ENCODE measurements around the gene PHF3.

Gene PHF3

GRCh38 chr6:63663147-63663955 lies 27.7 kb downstream of the PHF3 start:
- TF ChIP-seq CTCF (IDR thresholded peaks at IDR 0.05; ENCODE audit: low read depth, low read length, missing control alignments) = no peak
- DNase-seq (ENCODE audit: low read depth) = no peak

GRCh38 chr6:63663956-63664281 lies 28.3 kb downstream of the PHF3 start:
- TF ChIP-seq CTCF (IDR thresholded peaks at IDR 0.05; ENCODE audit: low read depth, low read length, missing control alignments) = no peak
- no peak for DNase-seq (ENCODE audit: low read depth)
- H3K4me3 ChIP-seq (ENCODE audit: low read depth, low read length) = no peak overlapping the region

More at GRCh38 chr6:63663147-63663955, 27.7 kb downstream of the PHF3 start:
- H3K4me3 ChIP-seq (ENCODE audit: low read depth, low read length) = no peak overlapping the region

- no peak for TF ChIP-seq CTCF (IDR thresholded peaks at IDR 0.05; ENCODE audit: low read depth, low read length, missing control alignments)
- DNase-seq (ENCODE audit: low read depth) = no peak
- H3K4me3 ChIP-seq (ENCODE audit: low read depth, low read length) = no peak overlapping the region
Measured at GRCh38 chr6:63671098-63671754, 35.6 kb downstream of the PHF3 start.

- no peak for DNase-seq (ENCODE audit: low read depth)
- no peak overlapping the region for H3K4me3 ChIP-seq (ENCODE audit: low read depth, low read length)
- TF ChIP-seq CTCF (IDR thresholded peaks at IDR 0.05; ENCODE audit: low read depth, low read length, missing control alignments) = no peak
Measured at GRCh38 chr6:63672582-63673129, 37.1 kb downstream of the PHF3 start.

- no peak for DNase-seq (ENCODE audit: low read depth)
- H3K4me3 ChIP-seq (ENCODE audit: low read depth, low read length) = no peak overlapping the region
- no peak for TF ChIP-seq CTCF (IDR thresholded peaks at IDR 0.05; ENCODE audit: low read depth, low read length, missing control alignments)
Measured at GRCh38 chr6:63673692-63674091, 38.1 kb downstream of the PHF3 start.

- no peak for TF ChIP-seq CTCF (IDR thresholded peaks at IDR 0.05; ENCODE audit: low read depth, low read length, missing control alignments)
- no peak for DNase-seq (ENCODE audit: low read depth)
- no peak overlapping the region for H3K4me3 ChIP-seq (ENCODE audit: low read depth, low read length)
Measured at GRCh38 chr6:63674635-63675034, 39.0 kb downstream of the PHF3 start.
